Hepatocyte (in vitro differentiated cells): ENCODE measurements around the gene DNASE1.

Experiments
- CTCF ChIP-seq: fragments of 200-600 bp; sonication (generic); IDR thresholded peaks from 2 replicates; pipeline ENCODE4 v1.5.1; 2016; ENCODE audit warnings: antibody characterized with exemption, mild to moderate bottlenecking; ENCODE audit not compliant: poor library complexity
- EZH2 ChIP-seq: fragments of 200-600 bp; sonication (generic); IDR thresholded peaks from 2 replicates; pipeline ENCODE4 v1.6.1; 2016; ENCODE audit warnings: antibody characterized with exemption, mild to moderate bottlenecking, borderline replicate concordance

GRCh38 chr16:3645108-3645503 lies 9.4 kb upstream of the DNASE1 start:
- TF ChIP-seq CTCF: no peak
- TF ChIP-seq EZH2: no peak
